Osteoblast (primary cell): ENCODE data around the gene VPS52. TPM values are rescaled to one million over a fixed set of nuclear protein-coding genes. Genes with fewer than 3 reads are reported as not detected.
"Not testable (repeated sequence)": the region's sequence is repeated elsewhere in the genome, so short reads cannot be mapped to it uniquely, and the experiment has no call there.

ENCODE experiments used
- DNase-seq: peaks from one replicate; pipeline ENCODE4 v3.0.0; 2011; ENCODE audit warnings: low spot score, mixed read lengths; ENCODE audit not compliant: insufficient read length; ENCODE audit errors: missing footprints
- H2AFZ ChIP-seq: 2 replicates; pipeline ENCODE4 v1.6.0; 2011; ENCODE audit warnings: mild to moderate bottlenecking, low read length
- H3K27ac ChIP-seq: 2 replicates; pipeline ENCODE4 v1.5.1; 2011; ENCODE audit warnings: mild to moderate bottlenecking, low read depth, low read length, moderate library complexity
- H3K27me3 ChIP-seq: 2 replicates; pipeline ENCODE4 v1.6.0; 2012; ENCODE audit warnings: mild to moderate bottlenecking, control low read depth, inconsistent platforms, low read length, moderate library complexity; ENCODE audit not compliant: insufficient read depth
- H3K36me3 ChIP-seq: 2 replicates; pipeline ENCODE4 v1.5.1; 2011; ENCODE audit warnings: mild to moderate bottlenecking, low read length, control low read depth, moderate library complexity; ENCODE audit not compliant: insufficient read depth
- H3K4me1 ChIP-seq: 2 replicates; pipeline ENCODE4 v1.5.1; 2011; ENCODE audit warnings: mild to moderate bottlenecking, low read length, control low read depth, moderate library complexity; ENCODE audit not compliant: insufficient read depth
- H3K4me2 ChIP-seq: 2 replicates; pipeline ENCODE4 v1.6.0; 2011; ENCODE audit warnings: mild to moderate bottlenecking, low read length; ENCODE audit not compliant: insufficient read depth
- H3K4me3 ChIP-seq: fragments of 200-600 bp; sonication (generic); 3 replicates; pipeline ENCODE4 v1.5.1; 2012; ENCODE audit warnings: mild to moderate bottlenecking, low read length, inconsistent platforms; ENCODE audit not compliant: insufficient read depth
- H3K79me2 ChIP-seq: 2 replicates; pipeline ENCODE4 v1.6.0; 2012; ENCODE audit warnings: mild to moderate bottlenecking, low read length, control low read depth, inconsistent platforms; ENCODE audit not compliant: insufficient read depth
- H3K9me3 ChIP-seq: 2 replicates; pipeline ENCODE4 v1.5.1; 2011; ENCODE audit warnings: low read depth, low read length, control low read depth
- H4K20me1 ChIP-seq: 2 replicates; pipeline ENCODE4 v1.6.0; 2012; ENCODE audit warnings: mild to moderate bottlenecking, low read length, control low read depth; ENCODE audit not compliant: insufficient read depth
- total RNA-seq: library from RNA; depleted of rRNA; stranded (reverse); fragments of >200 nt; gene quantifications from 2 replicates; pipeline ENCODE4 v1.2.3, GENCODE V29; 2012
- TF ChIP-seq, protein P1 (sequence below): IDR thresholded peaks from 2 replicates; pipeline ENCODE4 v1.5.1; 2011; ENCODE audit warnings: mild to moderate bottlenecking, low read depth, low read length, moderate library complexity; ENCODE audit errors: extremely low read depth

Gene VPS52
- total RNA-seq, 1 donor, result 42.7 TPM

DNA sequence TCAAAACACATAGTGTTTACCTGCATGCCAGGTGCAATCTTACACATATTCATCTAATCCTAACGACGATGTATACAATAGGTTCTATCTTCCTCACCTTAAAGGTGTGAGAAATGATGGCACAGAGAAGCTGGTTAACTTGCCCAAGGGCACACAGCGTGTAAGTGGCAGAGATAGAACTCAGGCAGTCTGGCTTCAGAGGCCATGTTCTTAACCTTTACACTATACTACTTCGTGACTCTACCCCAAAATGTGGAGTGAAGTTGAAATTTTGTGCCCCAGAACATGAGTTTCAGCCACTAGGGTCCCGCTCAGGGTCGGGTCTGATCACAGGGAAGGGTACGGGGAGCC lies 584 bp downstream of the VPS52 start:
- peaks cover 42% of the 10 kb centered on the region for H4K20me1 ChIP-seq
- peaks cover 40% of the 10 kb centered on the region for H3K4me1 ChIP-seq
- H3K36me3 ChIP-seq, result peaks cover 71% of the 10 kb centered on the region
- H3K79me2 ChIP-seq, result peaks cover 58% of the 10 kb centered on the region
- no peak for DNase-seq
- peak overlapping the region; percentile 95 for H3K27ac ChIP-seq
- TF ChIP-seq, protein P1, sequence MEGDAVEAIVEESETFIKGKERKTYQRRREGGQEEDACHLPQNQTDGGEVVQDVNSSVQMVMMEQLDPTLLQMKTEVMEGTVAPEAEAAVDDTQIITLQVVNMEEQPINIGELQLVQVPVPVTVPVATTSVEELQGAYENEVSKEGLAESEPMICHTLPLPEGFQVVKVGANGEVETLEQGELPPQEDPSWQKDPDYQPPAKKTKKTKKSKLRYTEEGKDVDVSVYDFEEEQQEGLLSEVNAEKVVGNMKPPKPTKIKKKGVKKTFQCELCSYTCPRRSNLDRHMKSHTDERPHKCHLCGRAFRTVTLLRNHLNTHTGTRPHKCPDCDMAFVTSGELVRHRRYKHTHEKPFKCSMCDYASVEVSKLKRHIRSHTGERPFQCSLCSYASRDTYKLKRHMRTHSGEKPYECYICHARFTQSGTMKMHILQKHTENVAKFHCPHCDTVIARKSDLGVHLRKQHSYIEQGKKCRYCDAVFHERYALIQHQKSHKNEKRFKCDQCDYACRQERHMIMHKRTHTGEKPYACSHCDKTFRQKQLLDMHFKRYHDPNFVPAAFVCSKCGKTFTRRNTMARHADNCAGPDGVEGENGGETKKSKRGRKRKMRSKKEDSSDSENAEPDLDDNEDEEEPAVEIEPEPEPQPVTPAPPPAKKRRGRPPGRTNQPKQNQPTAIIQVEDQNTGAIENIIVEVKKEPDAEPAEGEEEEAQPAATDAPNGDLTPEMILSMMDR, result no peak
- H3K9me3 ChIP-seq, result no peaks in the 10 kb centered on the region
- H3K4me2 ChIP-seq, result peak overlapping the region; percentile 99
- peak overlapping the region; percentile 100 for H2AFZ ChIP-seq
- H3K4me3 ChIP-seq, result peak overlapping the region; percentile 89
- H3K27me3 ChIP-seq, result no peaks in the 10 kb centered on the region

DNA sequence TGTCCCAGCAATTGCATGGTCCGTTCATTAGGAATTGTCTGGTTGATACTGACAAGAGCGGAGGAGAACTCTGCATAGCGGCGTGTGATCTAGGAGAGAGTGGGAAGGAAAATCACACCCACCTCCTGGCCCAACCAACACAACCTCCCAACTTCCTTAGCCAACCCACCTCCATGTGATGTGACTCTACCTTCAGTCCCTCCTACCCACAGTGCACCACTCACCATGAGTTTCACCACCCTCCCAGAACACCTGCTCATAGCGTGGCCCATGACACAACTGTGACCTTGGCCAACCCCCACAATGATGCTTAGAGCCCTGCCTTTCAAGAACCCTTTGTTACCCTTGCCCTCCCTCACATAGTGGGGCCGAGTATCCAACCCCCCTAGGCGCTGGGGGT lies 7.7 kb downstream of the VPS52 start:
- H3K36me3 ChIP-seq, result peaks cover 58% of the 10 kb centered on the region
- H3K79me2 ChIP-seq, result no peaks in the 10 kb centered on the region
- no peaks in the 10 kb centered on the region for H4K20me1 ChIP-seq
- TF ChIP-seq, protein P1, result no peak
- peaks cover 15% of the 10 kb centered on the region for H3K4me1 ChIP-seq
- no peaks in the 10 kb centered on the region for H3K27me3 ChIP-seq
- H3K4me3 ChIP-seq, result no peak overlapping the region
- H3K27ac ChIP-seq, result no peak overlapping the region
- no peak overlapping the region for H2AFZ ChIP-seq
- no peak overlapping the region for H3K4me2 ChIP-seq
- H3K9me3 ChIP-seq, result no peaks in the 10 kb centered on the region
- no peak for DNase-seq

DNA sequence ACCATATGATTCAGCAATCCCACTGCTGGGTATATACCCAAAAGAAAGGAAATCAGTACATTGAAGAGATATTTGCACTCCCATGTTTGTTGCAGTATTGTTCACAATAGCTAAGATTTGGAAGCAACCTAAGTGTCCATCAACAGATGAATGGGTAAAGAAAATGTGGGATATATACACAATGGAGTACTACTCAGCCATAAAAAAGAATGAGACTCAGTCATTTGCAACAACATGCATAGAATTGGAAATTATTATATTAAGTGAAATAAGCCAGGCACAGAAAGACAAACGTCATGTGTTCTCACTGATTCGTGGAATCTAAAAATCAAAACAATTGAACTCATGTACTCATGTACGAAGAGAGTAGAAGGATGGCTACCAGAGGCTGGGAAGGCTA lies 9.2 kb downstream of the VPS52 start:
- H3K36me3 ChIP-seq, result peaks cover 47% of the 10 kb centered on the region

DNA sequence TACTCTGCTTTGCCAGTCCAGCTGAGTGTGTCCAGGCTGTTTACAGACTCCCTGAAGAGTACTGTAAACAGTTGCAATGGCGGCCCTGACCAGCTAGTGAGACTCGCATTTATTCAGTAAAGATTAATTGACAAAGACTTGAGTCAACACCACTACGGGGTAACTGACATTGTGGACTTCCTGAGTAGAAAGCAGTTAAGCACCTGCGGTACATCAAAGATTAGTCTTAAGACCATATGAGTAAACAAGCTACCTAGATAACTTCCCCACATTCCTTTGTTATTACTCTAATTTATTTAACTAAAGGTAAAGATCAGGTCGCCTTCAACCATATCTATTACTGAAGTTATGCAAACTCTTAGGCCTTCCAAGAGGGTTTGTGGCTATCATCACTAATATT lies 12.6 kb downstream of the VPS52 start:
- Histone ChIP-seq H3K79me2 (no peaks in the 10 kb centered on the region), H3K4me1 (peaks cover 15% of the 10 kb centered on the region), H3K9me3 (no peaks in the 10 kb centered on the region), H3K27me3 (no peaks in the 10 kb centered on the region), H3K36me3 (peaks cover 27% of the 10 kb centered on the region), H2AFZ (no peak overlapping the region), H3K4me2 (no peak overlapping the region), H4K20me1 (no peaks in the 10 kb centered on the region), H3K4me3 (no peak overlapping the region), H3K27ac (no peak overlapping the region)
- TF ChIP-seq, protein P1, result no peak
- no peak for DNase-seq

More for the DNA sequence above, 9.2 kb downstream of the VPS52 start:
- H3K4me2 ChIP-seq, H3K79me2 ChIP-seq, H3K27ac ChIP-seq, H3K4me3 ChIP-seq, H3K9me3 ChIP-seq, H2AFZ ChIP-seq, DNase-seq, H4K20me1 ChIP-seq, H3K27me3 ChIP-seq: not testable (repeated sequence)
- H3K4me1 ChIP-seq, result peaks cover 15% of the 10 kb centered on the region
